Cardiac muscle cell (in vitro differentiated cells and primary cell): ENCODE results near the gene CLN6. TPM values are rescaled to one million over a fixed set of nuclear protein-coding genes. Genes with fewer than 3 reads are reported as not detected.

Experiments
- DNase-seq, 2 donors: peaks; one replicate each; pipeline versions ENCODE4 v3.0.0 to v3.0.0-alpha.2; 2010 to 2017; ENCODE audit warnings: low read depth in 1 of 2, low spot score in 1 of 2
- H3K27ac ChIP-seq: fragments of 200-600 bp; sonication (generic); 2 replicates; pipeline ENCODE4 v1.5.1; 2016
- H3K27me3 ChIP-seq: fragments of 200-600 bp; sonication (generic); 2 replicates; pipeline ENCODE4 v1.6.0; 2016; ENCODE audit warnings: control low read depth
- H3K36me3 ChIP-seq: fragments of 200-600 bp; sonication (generic); 2 replicates; pipeline ENCODE4 v1.5.1; 2016; ENCODE audit warnings: control low read depth
- H3K4me1 ChIP-seq: fragments of 200-600 bp; sonication (generic); 2 replicates; pipeline ENCODE4 v1.8.1; 2017; ENCODE audit warnings: low read depth, mild to moderate bottlenecking, mixed run types
- H3K4me3 ChIP-seq: fragments of 200-600 bp; sonication (generic); 2 replicates; pipeline ENCODE4 v1.5.1; 2016; ENCODE audit warnings: mild to moderate bottlenecking
- H3K9me3 ChIP-seq: fragments of 200-600 bp; sonication (generic); 2 replicates; pipeline ENCODE4 v1.5.1; 2017; ENCODE audit warnings: low read depth, mild to moderate bottlenecking, control low read depth
- CTCF ChIP-seq: IDR thresholded peaks from 2 replicates; pipeline ENCODE4 v1.5.1; 2012; ENCODE audit warnings: low read depth, mild to moderate bottlenecking, low read length
- polyA plus RNA-seq: library from polyadenylated mRNA; unstranded; fragments of >200 nt; fragmentation: Nextera tagmentation; extraction: Ambion mirVana; gene quantifications from 2 replicates; pipeline ENCODE4 v1.2.1, GENCODE V29; 2016
- total RNA-seq: library from RNA; depleted of rRNA; stranded (reverse); fragments of >200 nt; gene quantifications from 2 replicates; pipeline ENCODE4 v1.2.3, GENCODE V29; 2016

Gene CLN6
- total and polyA plus RNA-seq, 2 experiments from 2014 or later, result 6.6 to 18.5 TPM

GRCh38 chr15:68268405-68268804 is 38.9 kb upstream of the CLN6 start:
- Histone ChIP-seq H3K36me3 (no peaks in the 10 kb centered on the region), H3K4me1 (peaks cover 15% of the 10 kb centered on the region), H3K27me3 (no peaks in the 10 kb centered on the region), H3K9me3 (no peaks in the 10 kb centered on the region), H3K27ac (no peak overlapping the region), H3K4me3 (no peak overlapping the region)
- TF ChIP-seq CTCF, result no peak
- no peak for DNase-seq

- Histone ChIP-seq H3K27me3 (no peaks in the 10 kb centered on the region), H3K4me1 (no peaks in the 10 kb centered on the region), H3K36me3 (no peaks in the 10 kb centered on the region), H3K9me3 (no peaks in the 10 kb centered on the region), H3K4me3 (no peak overlapping the region), H3K27ac (no peak overlapping the region)
- no peak for DNase-seq
- TF ChIP-seq CTCF, result no peak
Measured at GRCh38 chr15:68265674-68266073, 36.1 kb upstream of the CLN6 start.

- DNase-seq, result no peak
- no peaks in the 10 kb centered on the region for H3K27me3 ChIP-seq
- no peaks in the 10 kb centered on the region for H3K4me1 ChIP-seq
- TF ChIP-seq CTCF, result no peak
- no peak overlapping the region for H3K27ac ChIP-seq
- H3K36me3 ChIP-seq, result no peaks in the 10 kb centered on the region
- H3K9me3 ChIP-seq, result no peaks in the 10 kb centered on the region
- no peak overlapping the region for H3K4me3 ChIP-seq
Measured at GRCh38 chr15:68265081-68265480, 35.6 kb upstream of the CLN6 start.

GRCh38 chr15:68264282-68264681 is 34.8 kb upstream of the CLN6 start:
- Histone ChIP-seq H3K36me3 (no peaks in the 10 kb centered on the region), H3K9me3 (no peaks in the 10 kb centered on the region), H3K4me1 (no peaks in the 10 kb centered on the region), H3K27ac (no peak overlapping the region), H3K4me3 (no peak overlapping the region), H3K27me3 (no peaks in the 10 kb centered on the region)
- DNase-seq, result no peak
- TF ChIP-seq CTCF, result no peak

- Histone ChIP-seq H3K4me3 (no peak overlapping the region), H3K9me3 (no peaks in the 10 kb centered on the region), H3K36me3 (no peaks in the 10 kb centered on the region), H3K27ac (no peak overlapping the region), H3K27me3 (no peaks in the 10 kb centered on the region), H3K4me1 (no peaks in the 10 kb centered on the region)
- no peak for DNase-seq
- no peak for TF ChIP-seq CTCF
Measured at GRCh38 chr15:68262514-68263356, 33.2 kb upstream of the CLN6 start.
